Heart left ventricle (tissue), 13 donors: ENCODE measurements around the gene FSD1.

ENCODE experiments used
- POLR2A ChIP-seq, 2 donors: fragments of 450-650 bp; IDR thresholded peaks; one replicate each; pipeline ENCODE4 v1.6.1; 2017; ENCODE audit warnings: antibody characterized with exemption in 2 of 2, mild to moderate bottlenecking in 2 of 2, moderate library complexity in 2 of 2
- TF ChIP-seq, protein P1 (sequence below), 12 donors: fragments of 200-600 bp; sonication (generic) in 4 of 12; IDR thresholded peaks; one replicate each; pipeline versions ENCODE4 v1.5.0 to v1.8.0; 2018 to 2022; ENCODE audit warnings: antibody characterized with exemption in 12 of 12, mild to moderate bottlenecking in 5 of 12
- donor health status: ischemic (EF 13 %, LVEDD 7.1; RV severe dilation, severe dysfunction).
- donor health status: DM: no; HTN: yes; CAD: no.
- donor health status: DM: no; HTN: no; CAD: no.
- donor health status: ischemic (EF 25% LVEDD 6.9; RV normal size, moderate dysfunction).
- donor health status: ischemic (EF 25% LVEDD 5.7; RV mildly dilated, moderate dysfunction).
- donor health status: ischemic (EF 35%, LVEDD 5.7; RV mildly dilated, moderate dysfunction).
- donor health status: nonischemic (EF 11% LVEDD 7.7; RV severe dilation, severe dysfunction).
- donor health status: DM: yes; HTN: yes; CAD: no.
- donor health status: PGD.
- donor health status: ischemic (EF 29% LVEDD 5.4; RV normal size, mild dysfunction).
- donor health status: nonischemic (EF 23%, LVEDD 6.1; RV moderate dilation, normal function).

DNA sequence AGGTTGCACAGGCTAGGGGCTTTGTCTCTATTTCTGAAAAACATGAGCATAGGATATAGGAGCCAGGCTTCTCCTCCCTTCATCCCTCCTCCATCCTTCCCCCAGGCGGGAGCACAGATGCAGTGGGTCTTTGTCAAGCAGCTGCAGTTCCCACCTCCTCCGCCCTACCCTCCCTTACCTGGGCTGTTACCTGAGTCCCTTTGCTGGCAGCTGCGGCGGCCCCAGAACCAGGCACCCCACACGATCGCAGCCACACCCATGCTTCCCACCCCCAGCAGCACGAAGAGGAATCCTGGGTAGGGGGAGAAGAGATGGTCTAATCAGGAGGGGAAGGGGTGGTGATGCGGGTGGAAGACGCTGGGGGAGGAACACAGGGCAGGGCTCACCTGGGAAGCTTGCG lies 10.0 kb upstream of the FSD1 start:
- TF ChIP-seq, protein P1, sequence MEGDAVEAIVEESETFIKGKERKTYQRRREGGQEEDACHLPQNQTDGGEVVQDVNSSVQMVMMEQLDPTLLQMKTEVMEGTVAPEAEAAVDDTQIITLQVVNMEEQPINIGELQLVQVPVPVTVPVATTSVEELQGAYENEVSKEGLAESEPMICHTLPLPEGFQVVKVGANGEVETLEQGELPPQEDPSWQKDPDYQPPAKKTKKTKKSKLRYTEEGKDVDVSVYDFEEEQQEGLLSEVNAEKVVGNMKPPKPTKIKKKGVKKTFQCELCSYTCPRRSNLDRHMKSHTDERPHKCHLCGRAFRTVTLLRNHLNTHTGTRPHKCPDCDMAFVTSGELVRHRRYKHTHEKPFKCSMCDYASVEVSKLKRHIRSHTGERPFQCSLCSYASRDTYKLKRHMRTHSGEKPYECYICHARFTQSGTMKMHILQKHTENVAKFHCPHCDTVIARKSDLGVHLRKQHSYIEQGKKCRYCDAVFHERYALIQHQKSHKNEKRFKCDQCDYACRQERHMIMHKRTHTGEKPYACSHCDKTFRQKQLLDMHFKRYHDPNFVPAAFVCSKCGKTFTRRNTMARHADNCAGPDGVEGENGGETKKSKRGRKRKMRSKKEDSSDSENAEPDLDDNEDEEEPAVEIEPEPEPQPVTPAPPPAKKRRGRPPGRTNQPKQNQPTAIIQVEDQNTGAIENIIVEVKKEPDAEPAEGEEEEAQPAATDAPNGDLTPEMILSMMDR (IDR thresholded peaks at IDR 0.05), result no peak
- TF ChIP-seq POLR2A (IDR thresholded peaks at IDR 0.05), result no peak
